ENCODE measurements around the gene MRGPRG. TPM values are rescaled to one million over a fixed set of nuclear protein-coding genes. Genes with fewer than 3 reads are reported as not detected.

Gene MRGPRG
- polyA plus RNA-seq, 2 of the 4 experiments (the other 2 are of a cell fraction), result not detected

DNA sequence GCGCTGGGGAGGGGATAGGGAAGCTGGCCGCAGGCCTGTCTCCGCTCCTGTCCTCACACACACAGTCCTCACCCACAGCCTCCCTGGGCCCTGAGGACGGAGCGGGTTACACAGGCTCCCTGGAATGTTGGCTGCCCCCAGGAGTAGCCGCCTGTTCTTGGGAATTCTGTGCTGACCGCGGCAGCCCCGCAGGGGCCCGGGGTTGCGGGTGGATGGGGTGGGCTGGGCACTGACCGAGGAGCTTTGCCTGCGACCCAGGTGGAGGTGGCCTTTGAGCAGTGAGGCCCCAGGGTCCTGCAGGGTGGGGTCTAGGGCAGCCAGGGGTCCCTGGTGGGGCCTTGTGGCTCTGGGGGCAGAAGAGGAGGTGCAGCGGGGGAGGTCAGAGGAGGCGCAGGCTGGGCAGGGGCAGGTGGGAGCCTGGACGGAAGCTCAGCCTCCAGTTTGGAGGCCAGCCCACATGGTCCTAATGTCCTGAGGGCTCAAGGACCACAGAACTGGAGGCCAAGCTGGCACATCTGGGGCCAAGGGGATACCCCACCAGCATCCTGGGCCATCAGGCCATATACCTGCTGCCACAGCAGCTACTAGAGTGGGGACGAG, 6.6 kb upstream of the MRGPRG start:
- CTCF ChIA-PET, result interaction anchor here (1.0 to 1.7 kb wide), 4 partner anchors 9 to 692 kb away, joined by 3 to 7 read pairs (median 4); no protein-coding TSS in a partner anchor
- TF ChIP-seq RARB (CRISPR knock-in tag; IDR thresholded peaks at IDR 0.05), result no peak

DNA sequence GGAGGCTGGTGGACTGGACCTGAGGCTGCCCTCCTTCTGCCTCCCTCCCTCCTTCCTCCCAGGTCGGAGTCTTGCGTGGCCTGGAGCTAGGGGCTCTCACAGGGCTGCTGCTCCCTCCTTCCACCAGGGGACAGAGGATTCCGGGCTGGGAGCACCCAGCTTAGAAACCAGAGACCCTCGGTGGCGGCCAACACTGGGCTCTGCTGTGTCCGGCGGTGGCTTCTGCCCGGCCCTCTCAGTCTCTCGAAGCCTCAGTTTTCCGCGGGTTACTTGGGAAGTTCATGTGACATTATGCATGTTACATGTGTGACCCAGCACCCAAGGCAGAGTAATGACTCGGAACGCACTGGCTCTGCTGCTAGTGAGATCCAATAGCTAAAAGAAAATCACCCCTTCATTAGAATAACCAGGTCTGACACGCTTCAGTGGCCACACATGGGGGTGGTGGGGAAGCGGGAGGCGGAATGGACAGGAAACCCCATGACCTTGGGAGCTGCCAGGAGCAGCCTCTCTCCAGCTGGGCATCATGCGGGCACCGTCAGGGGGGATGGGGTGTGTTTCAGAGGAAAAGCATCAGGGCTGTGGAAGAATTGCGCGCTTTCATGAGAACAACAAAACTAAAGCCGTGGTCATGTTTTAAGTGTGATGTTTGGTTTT, 5.9 kb upstream of the MRGPRG start:
- no peaks in the 10 kb centered on the region for H3K9me3 ChIP-seq
- WGBS (ENCODE audit: missing lambda C conversion rate), result 56% methylated on average over 21 of the region's 21 CpGs
- DNase-seq (ENCODE audit: low read depth in 1 of 2, low spot score in 1 of 2) (no peak), FAIRE-seq (no peak), ATAC-seq (no peak)
- H3K4me2 ChIP-seq, result no peak overlapping the region
- no peaks in the 10 kb centered on the region for H3K4me1 ChIP-seq
- ChIA-PET CTCF (interaction anchor here (0.9 to 1.7 kb wide), 6 partner anchors 8 to 692 kb away, joined by 3 to 7 read pairs (median 4); no protein-coding TSS in a partner anchor), POLR2A (no interaction called here)
- TF ChIP-seq HOXA7 (CRISPR knock-in tag; IDR thresholded peaks at IDR 0.05), result no peak
- no peak for TF ChIP-seq E2F6 (IDR thresholded peaks at IDR 0.05; ENCODE audit: borderline replicate concordance, low read depth)
- TF ChIP-seq NPAS2 (CRISPR knock-in tag; IDR thresholded peaks at IDR 0.05; ENCODE audit: borderline replicate concordance), result no peak
- no peak overlapping the region for H3K27ac ChIP-seq
- H3K4me3 ChIP-seq, result no peak overlapping the region

More for the DNA sequence above, 6.6 kb upstream of the MRGPRG start:
- Histone ChIP-seq H3K27ac (no peak overlapping the region), H3K4me3 (no peak overlapping the region), H3K4me1 (no peaks in the 10 kb centered on the region), H3K4me2 (no peak overlapping the region), H3K9me3 (no peaks in the 10 kb centered on the region)
- ATAC-seq (no peak), FAIRE-seq (no peak), DNase-seq (ENCODE audit: low read depth in 1 of 2, low spot score in 1 of 2) (no peak)
- POLR2A ChIA-PET, result no interaction called here
- 69% methylated on average over 14 of the region's 17 CpGs for WGBS (ENCODE audit: missing lambda C conversion rate)

DNA sequence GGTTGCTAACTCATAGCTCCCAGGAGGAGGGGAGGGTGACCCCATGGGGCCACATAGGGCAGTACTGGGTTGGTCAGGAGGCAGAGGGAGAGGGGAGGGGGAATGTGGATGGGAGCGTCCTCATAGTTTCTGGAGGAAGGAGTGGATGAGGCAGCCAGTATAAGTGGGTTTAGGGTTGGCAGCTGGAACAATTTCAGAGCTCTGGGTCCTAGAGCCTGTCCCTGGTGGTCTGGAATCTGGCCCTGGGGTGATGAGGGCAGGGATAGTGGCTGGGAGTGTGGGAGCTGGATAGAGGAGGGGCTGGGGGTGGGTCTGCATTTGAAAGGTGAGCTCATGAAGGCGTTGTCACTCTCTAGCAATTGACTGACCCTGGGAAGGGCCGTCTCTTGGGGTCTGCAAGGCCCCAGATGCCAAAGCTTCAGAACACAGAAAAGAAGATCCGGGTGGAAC, 5.3 kb upstream of the MRGPRG start:
- no peak overlapping the region for H3K4me3 ChIP-seq
- H3K27ac ChIP-seq, result no peak overlapping the region
- WGBS (ENCODE audit: missing lambda C conversion rate), result 34% methylated on average over 4 of the region's 4 CpGs
- no peak for TF ChIP-seq SREBF2 (IDR thresholded peaks at IDR 0.05)
- TF ChIP-seq CBX2 (IDR thresholded peaks at IDR 0.05; ENCODE audit: borderline replicate concordance, low read depth), result no peak
- TF ChIP-seq BCL3 (IDR thresholded peaks at IDR 0.05), result no peak
- TF ChIP-seq NR3C1 (IDR thresholded peaks at IDR 0.05), result no peak
- no peak for TF ChIP-seq HOXA7 (CRISPR knock-in tag; IDR thresholded peaks at IDR 0.05)
- no peak for TF ChIP-seq CBX8 (IDR thresholded peaks at IDR 0.05)
- no peak for TF ChIP-seq FOXS1 (CRISPR knock-in tag; IDR thresholded peaks at IDR 0.05)
- TF ChIP-seq, protein P1, sequence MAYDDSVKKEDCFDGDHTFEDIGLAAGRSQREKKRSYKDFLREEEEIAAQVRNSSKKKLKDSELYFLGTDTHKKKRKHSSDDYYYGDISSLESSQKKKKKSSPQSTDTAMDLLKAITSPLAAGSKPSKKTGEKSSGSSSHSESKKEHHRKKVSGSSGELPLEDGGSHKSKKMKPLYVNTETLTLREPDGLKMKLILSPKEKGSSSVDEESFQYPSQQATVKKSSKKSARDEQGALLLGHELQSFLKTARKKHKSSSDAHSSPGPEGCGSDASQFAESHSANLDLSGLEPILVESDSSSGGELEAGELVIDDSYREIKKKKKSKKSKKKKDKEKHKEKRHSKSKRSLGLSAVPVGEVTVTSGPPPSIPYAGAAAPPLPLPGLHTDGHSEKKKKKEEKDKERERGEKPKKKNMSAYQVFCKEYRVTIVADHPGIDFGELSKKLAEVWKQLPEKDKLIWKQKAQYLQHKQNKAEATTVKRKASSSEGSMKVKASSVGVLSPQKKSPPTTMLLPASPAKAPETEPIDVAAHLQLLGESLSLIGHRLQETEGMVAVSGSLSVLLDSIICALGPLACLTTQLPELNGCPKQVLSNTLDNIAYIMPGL (CRISPR knock-in tag; IDR thresholded peaks at IDR 0.05; ENCODE audit: borderline replicate concordance), result no peak
- TF ChIP-seq ELK1 (IDR thresholded peaks at IDR 0.05; ENCODE audit: low read depth, low read length), result no peak
- TF ChIP-seq FOSL2 (IDR thresholded peaks at IDR 0.05), result no peak
- no peak for TF ChIP-seq FOSL2 (CRISPR knock-in tag; IDR thresholded peaks at IDR 0.05)
- H3K4me1 ChIP-seq, result no peaks in the 10 kb centered on the region
- DNase-seq (ENCODE audit: low read depth in 1 of 2, low spot score in 1 of 2) (no peak), ATAC-seq (no peak), FAIRE-seq (no peak)
- H3K9me3 ChIP-seq, result no peaks in the 10 kb centered on the region
- CTCF ChIA-PET, result interaction anchor here (0.9 to 1.7 kb wide), 6 partner anchors 8 to 691 kb away, joined by 3 to 7 read pairs (median 4); no protein-coding TSS in a partner anchor
- H3K4me2 ChIP-seq, result no peak overlapping the region
- POLR2A ChIA-PET, result no interaction called here
